Keratinocyte (primary cell): Measurements from ENCODE around the gene CYP1A2. TPM values are rescaled to one million over a fixed set of nuclear protein-coding genes. Genes with fewer than 3 reads are reported as not detected.

Experiments used
- DNase-seq: peaks from one replicate; pipeline ENCODE4 v3.0.0-alpha.2; 2011; ENCODE audit warnings: low read depth, missing footprints, low spot score
- FAIRE-seq: peaks from 2 replicates; lab custom pipeline; 2011; peaks lifted over from hg19 to GRCh38; lab: Jason Lieb, UNC
- H2AFZ ChIP-seq: 2 replicates; pipeline ENCODE4 v1.6.0; 2012; ENCODE audit warnings: low read length, control low read depth, inconsistent platforms; ENCODE audit not compliant: control insufficient read depth
- H3K27ac ChIP-seq: 2 replicates; pipeline ENCODE4 v1.5.1; 2011; ENCODE audit warnings: low read length; ENCODE audit not compliant: control insufficient read depth, insufficient read depth
- H3K27me3 ChIP-seq: 3 replicates; pipeline ENCODE4 v1.6.0; 2011; ENCODE audit warnings: low read length; ENCODE audit not compliant: control insufficient read depth, insufficient read depth; ENCODE audit errors: extremely low read depth
- H3K36me3 ChIP-seq, 2 experiments: 2 replicates in 1 of 2; 3 replicates in 1 of 2; pipeline ENCODE4 v1.5.1; 2011; ENCODE audit warnings: low read length in 2 of 2, mild to moderate bottlenecking in 1 of 2; ENCODE audit not compliant: control insufficient read depth in 2 of 2, insufficient read depth in 2 of 2; ENCODE audit errors: extremely low read depth in 1 of 2
- H3K4me1 ChIP-seq: 3 replicates; pipeline ENCODE4 v1.5.1; 2011; ENCODE audit warnings: low read length; ENCODE audit not compliant: control insufficient read depth, insufficient read depth; ENCODE audit errors: extremely low read depth
- H3K4me2 ChIP-seq: 3 replicates; pipeline ENCODE4 v1.6.0; 2011; ENCODE audit warnings: low read depth, low read length; ENCODE audit not compliant: control insufficient read depth, insufficient read depth; ENCODE audit errors: extremely low read depth
- H3K4me3 ChIP-seq, 3 experiments: fragments of 200-600 bp in 1 of 3; sonication (generic) in 1 of 3; 2 replicates in 2 of 3; 3 replicates in 1 of 3; pipeline ENCODE4 v1.5.1; 2011 to 2016; ENCODE audit warnings: low read length in 3 of 3, mild to moderate bottlenecking in 3 of 3, control low read depth in 2 of 3, inconsistent platforms in 1 of 3, low read depth in 1 of 3, mixed read lengths in 1 of 3, mixed run types in 1 of 3, moderate library complexity in 1 of 3; ENCODE audit not compliant: control insufficient read depth in 2 of 3, insufficient read depth in 2 of 3; ENCODE audit errors: extremely low read depth in 1 of 3
- H3K79me2 ChIP-seq: 2 replicates; pipeline ENCODE4 v1.6.0; 2012; ENCODE audit warnings: low read length; ENCODE audit not compliant: control insufficient read depth, insufficient read depth
- H3K9ac ChIP-seq: 3 replicates; pipeline ENCODE4 v1.6.0; 2011; ENCODE audit warnings: low read length; ENCODE audit not compliant: control insufficient read depth, insufficient read depth; ENCODE audit errors: extremely low read depth
- H3K9me1 ChIP-seq: 3 replicates; pipeline ENCODE4 v1.6.0; 2011; ENCODE audit warnings: low read length; ENCODE audit not compliant: control insufficient read depth, insufficient read depth; ENCODE audit errors: extremely low read depth
- H3K9me3 ChIP-seq: 2 replicates; pipeline ENCODE4 v1.5.1; 2012; ENCODE audit warnings: low read depth, low read length; ENCODE audit not compliant: control insufficient read depth
- H4K20me1 ChIP-seq: 3 replicates; pipeline ENCODE4 v1.6.0; 2011; ENCODE audit warnings: low read length; ENCODE audit not compliant: control insufficient read depth, insufficient read depth; ENCODE audit errors: extremely low read depth
- EZH2 ChIP-seq: IDR thresholded peaks from one replicate; pipeline ENCODE4 v1.6.1; 2012; ENCODE audit warnings: inconsistent platforms, mild to moderate bottlenecking, low read length, moderate library complexity
- dilution Hi-C: fragments of 300-500 bp; cut with MboI; formaldehyde crosslinking; loops from one replicate; pipeline ENCODE4 v1.7.0; 2020; ENCODE audit warnings: low sequenced_read_pairs; ENCODE audit not compliant: extremely low pct_ligation_motif_present
- polyA plus RNA-seq, 5 experiments: library from polyadenylated mRNA; depleted of rRNA in 3 of 5; stranded (reverse) in 3 of 5; stranded (forward) in 1 of 5; unstranded in 1 of 5; fragments of >200 nt; gene quantifications; 1 replicate in 1 of 5; 2 replicates in 3 of 5; 3 replicates in 1 of 5; pipeline versions ENCODE4 v1.2.1 to v1.2.3, GENCODE V29; 2011 to 2012; ENCODE audit warnings: missing spikeins in 2 of 5, low read depth in 1 of 5, low replicate concordance in 1 of 5
- TF ChIP-seq, protein P1 (sequence below), 3 experiments: IDR thresholded peaks in 1 of 3; conservative IDR thresholded peaks in 1 of 3; optimal IDR thresholded peaks in 1 of 3; 2 replicates in 2 of 3; 3 replicates in 1 of 3; pipeline versions ENCODE3 to v1.5.1; 2011; ENCODE audit warnings: low read length in 3 of 3, mild to moderate bottlenecking in 3 of 3, moderate library complexity in 2 of 3, control low read depth in 1 of 3, inconsistent platforms in 1 of 3; ENCODE audit not compliant: insufficient read depth in 2 of 3; ENCODE audit errors: extremely low read depth in 1 of 3

CYP1A2 gene
- polyA plus RNA-seq, 1 donor (not counting 4 experiments of a cell fraction or from before 2014, with no cell fraction given), result 0.04 TPM

DNA sequence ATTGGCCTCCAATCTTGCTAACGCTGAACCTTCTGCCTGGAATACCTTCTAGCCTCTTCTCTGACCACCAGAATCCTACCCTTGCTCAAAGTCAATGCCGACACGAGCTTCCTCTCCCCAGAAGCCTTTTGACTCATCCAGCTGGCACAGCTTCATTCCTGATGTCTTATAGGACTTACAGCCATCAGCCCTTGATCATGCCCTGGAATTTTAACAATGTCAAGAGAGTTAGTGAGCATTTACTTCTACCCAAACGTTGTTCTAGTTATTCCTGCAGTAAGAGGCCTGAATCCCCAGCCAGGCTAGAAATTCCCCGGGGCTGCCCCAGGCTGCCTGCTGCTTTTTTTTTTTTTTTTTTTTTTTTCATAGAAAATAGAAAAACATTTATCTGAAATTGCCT lies 3.9 kb downstream of the CYP1A2 start:
- peak; percentile 55 for FAIRE-seq
- TF ChIP-seq, protein P1, sequence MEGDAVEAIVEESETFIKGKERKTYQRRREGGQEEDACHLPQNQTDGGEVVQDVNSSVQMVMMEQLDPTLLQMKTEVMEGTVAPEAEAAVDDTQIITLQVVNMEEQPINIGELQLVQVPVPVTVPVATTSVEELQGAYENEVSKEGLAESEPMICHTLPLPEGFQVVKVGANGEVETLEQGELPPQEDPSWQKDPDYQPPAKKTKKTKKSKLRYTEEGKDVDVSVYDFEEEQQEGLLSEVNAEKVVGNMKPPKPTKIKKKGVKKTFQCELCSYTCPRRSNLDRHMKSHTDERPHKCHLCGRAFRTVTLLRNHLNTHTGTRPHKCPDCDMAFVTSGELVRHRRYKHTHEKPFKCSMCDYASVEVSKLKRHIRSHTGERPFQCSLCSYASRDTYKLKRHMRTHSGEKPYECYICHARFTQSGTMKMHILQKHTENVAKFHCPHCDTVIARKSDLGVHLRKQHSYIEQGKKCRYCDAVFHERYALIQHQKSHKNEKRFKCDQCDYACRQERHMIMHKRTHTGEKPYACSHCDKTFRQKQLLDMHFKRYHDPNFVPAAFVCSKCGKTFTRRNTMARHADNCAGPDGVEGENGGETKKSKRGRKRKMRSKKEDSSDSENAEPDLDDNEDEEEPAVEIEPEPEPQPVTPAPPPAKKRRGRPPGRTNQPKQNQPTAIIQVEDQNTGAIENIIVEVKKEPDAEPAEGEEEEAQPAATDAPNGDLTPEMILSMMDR (optimal IDR thresholded peaks at IDR 0.05 in 1 of 3, IDR thresholded peaks at IDR 0.05 in 1 of 3, conservative IDR thresholded peaks at IDR 0.05 in 1 of 3; ENCODE audit: extremely low read depth in 1 of 3, insufficient read depth in 2 of 3, low read length in 3 of 3), result no peak
- H3K4me1 ChIP-seq, result peaks cover 11% of the 10 kb centered on the region
- H3K9ac ChIP-seq, result no peak overlapping the region
- DNase-seq, result peak; percentile 21
- H3K4me2 ChIP-seq, result no peak overlapping the region
- H3K9me1 ChIP-seq, result no peaks in the 10 kb centered on the region
- no peak overlapping the region for H3K27ac ChIP-seq
- no peak overlapping the region for H3K4me3 ChIP-seq
- H3K36me3 ChIP-seq, result no peaks in the 10 kb centered on the region
- H3K27me3 ChIP-seq, result no peaks in the 10 kb centered on the region
- dilution Hi-C loops, result no loop called here
- H3K79me2 ChIP-seq, result no peaks in the 10 kb centered on the region
- H3K9me3 ChIP-seq, result no peaks in the 10 kb centered on the region
- H4K20me1 ChIP-seq, result no peaks in the 10 kb centered on the region
- no peak overlapping the region for H2AFZ ChIP-seq

DNA sequence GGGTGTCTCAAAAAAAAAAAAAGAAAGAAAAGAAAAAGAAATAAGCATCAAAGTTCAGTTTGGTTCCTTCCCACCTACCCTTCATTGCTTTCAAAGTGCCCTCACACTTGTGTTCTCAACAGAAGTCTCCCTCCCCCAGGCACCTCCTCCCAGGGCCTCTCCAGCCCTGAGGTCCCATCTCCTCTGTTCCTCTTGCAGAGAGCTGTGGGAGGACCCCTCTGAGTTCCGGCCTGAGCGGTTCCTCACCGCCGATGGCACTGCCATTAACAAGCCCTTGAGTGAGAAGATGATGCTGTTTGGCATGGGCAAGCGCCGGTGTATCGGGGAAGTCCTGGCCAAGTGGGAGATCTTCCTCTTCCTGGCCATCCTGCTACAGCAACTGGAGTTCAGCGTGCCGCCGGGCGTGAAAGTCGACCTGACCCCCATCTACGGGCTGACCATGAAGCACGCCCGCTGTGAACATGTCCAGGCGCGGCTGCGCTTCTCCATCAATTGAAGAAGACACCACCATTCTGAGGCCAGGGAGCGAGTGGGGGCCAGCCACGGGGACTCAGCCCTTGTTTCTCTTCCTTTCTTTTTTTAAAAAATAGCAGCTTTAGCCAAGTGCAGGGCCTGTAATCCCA lies 6.1 kb downstream of the CYP1A2 start:
- Histone ChIP-seq H3K27ac (no peak overlapping the region), H3K4me1 (peaks cover 11% of the 10 kb centered on the region), H3K79me2 (no peaks in the 10 kb centered on the region), H3K9me3 (no peaks in the 10 kb centered on the region), H2AFZ (no peak overlapping the region), H4K20me1 (no peaks in the 10 kb centered on the region), H3K9ac (no peak overlapping the region), H3K4me2 (no peak overlapping the region), H3K4me3 (no peak overlapping the region), H3K27me3 (no peaks in the 10 kb centered on the region), H3K36me3 (no peaks in the 10 kb centered on the region), H3K9me1 (no peaks in the 10 kb centered on the region)
- no peak for FAIRE-seq
- dilution Hi-C loops, result no loop called here
- DNase-seq, result no peak
- no peak for TF ChIP-seq EZH2
- TF ChIP-seq, protein P1 (optimal IDR thresholded peaks at IDR 0.05 in 1 of 3, IDR thresholded peaks at IDR 0.05 in 1 of 3, conservative IDR thresholded peaks at IDR 0.05 in 1 of 3; ENCODE audit: extremely low read depth in 1 of 3, insufficient read depth in 2 of 3, low read length in 3 of 3), result no peak
